A549 (cell line): Measurements from ENCODE around the gene SPDYE6. TPM values are rescaled to one million over a fixed set of nuclear protein-coding genes. Genes with fewer than 3 reads are reported as not detected.
"Not testable (repeated sequence)": the region's sequence is repeated elsewhere in the genome, so short reads cannot be mapped to it uniquely, and the experiment has no call there.

Experiments
- ATAC-seq, 2 experiments: fragments of 200-7000 bp in 1 of 2; fragments of >200 bp in 1 of 2; cut with Nextera tagmentation in 1 of 2; cut with Tn5 transposase in 1 of 2; 3 replicates each; pipeline versions ENCODE4 v1.8.0 to v1.9.1; 2018 to 2020; ENCODE audit warnings: mild to moderate bottlenecking in 1 of 2, moderate library complexity in 1 of 2
- CTCF ChIA-PET: fragments of 300-600 bp; sonication (Branson Sonifier 250); formaldehyde crosslinking; extraction: SDS; loops from one replicate; lab custom pipeline; 2021; ENCODE audit warnings: antibody characterized with exemption, inconsistent platforms; lab: Yijun Ruan, JAX
- POLR2A ChIA-PET: fragments of 350-600 bp; formaldehyde crosslinking; extraction: SDS; loops from one replicate; lab custom pipeline; 2021; ENCODE audit warnings: antibody characterized with exemption, inconsistent platforms; lab: Yijun Ruan, JAX
- DNase-seq, 2 experiments: peaks; one replicate each; pipeline versions ENCODE4 v3.0.0 to v3.0.0-alpha.2; 2011 to 2016; ENCODE audit warnings: low read depth in 1 of 2, low spot score in 1 of 2
- FAIRE-seq: peaks from 2 replicates; lab custom pipeline; 2011; peaks lifted over from hg19 to GRCh38; lab: Jason Lieb, UNC
- H3K27ac ChIP-seq, 2 experiments: fragments of >200 bp; sonication (Bioruptor Twin); formaldehyde crosslinking; 3 replicates each; pipeline ENCODE4 v1.5.1; 2016 to 2017
- H3K4me1 ChIP-seq: fragments of >200 bp; sonication (Bioruptor Twin); formaldehyde crosslinking; 3 replicates; pipeline ENCODE4 v1.6.1; 2016
- H3K4me2 ChIP-seq: fragments of >200 bp; sonication (Bioruptor Twin); formaldehyde crosslinking; 3 replicates; pipeline ENCODE4 v1.6.1; 2016
- H3K4me3 ChIP-seq: fragments of >200 bp; sonication (Bioruptor Twin); formaldehyde crosslinking; 3 replicates; pipeline ENCODE4 v1.5.1; 2016
- H3K9me3 ChIP-seq: fragments of >200 bp; sonication (Bioruptor Twin); formaldehyde crosslinking; 3 replicates; pipeline ENCODE4 v1.6.1; 2016
- ATOH8 ChIP-seq: fragments of 250-450 bp; sonication (Bioruptor Pico); IDR thresholded peaks from 2 replicates; pipeline ENCODE4 v1.5.0; 2020; ENCODE audit warnings: low read depth, mild to moderate bottlenecking, moderate library complexity
- BHLHE40 ChIP-seq: IDR thresholded peaks from 2 replicates; pipeline ENCODE4 v1.6.1; 2012; ENCODE audit warnings: low read depth, low read length, inconsistent platforms
- CHD4 ChIP-seq: fragments of 200-600 bp; sonication (generic); IDR thresholded peaks from 2 replicates; pipeline ENCODE4 v1.6.1; 2016; ENCODE audit warnings: antibody characterized with exemption, mild to moderate bottlenecking, borderline replicate concordance
- CTCF ChIP-seq: fragments of >200 bp; sonication (Bioruptor Twin); formaldehyde crosslinking; IDR thresholded peaks from 3 replicates; pipeline ENCODE4 v1.5.1; 2016
- JUN ChIP-seq, 2 experiments: fragments of >200 bp; sonication (Bioruptor Twin); formaldehyde crosslinking; IDR thresholded peaks; 2 replicates in 1 of 2; 3 replicates in 1 of 2; pipeline ENCODE4 v1.6.1; 2016 to 2017
- MAFK ChIP-seq: fragments of 450-650 bp; IDR thresholded peaks from 2 replicates; pipeline ENCODE4 v1.6.1; 2014; ENCODE audit not compliant: partially characterized antibody
- MAZ ChIP-seq: fragments of 150-350 bp; IDR thresholded peaks from 2 replicates; pipeline ENCODE4 v1.6.1; 2014; ENCODE audit warnings: antibody characterized with exemption, low read depth, low read length, borderline replicate concordance
- NFE2L2 ChIP-seq: fragments of 150-350 bp; conservative IDR thresholded peaks from 2 replicates; pipeline ENCODE4 v1.6.1; 2014; ENCODE audit warnings: low read length
- NPAS2 ChIP-seq: fragments of 250-450 bp; sonication (Bioruptor Pico); IDR thresholded peaks from 2 replicates; pipeline ENCODE4 v1.8.0; 2022; ENCODE audit warnings: mild to moderate bottlenecking, moderate library complexity, borderline replicate concordance
- POLR2A ChIP-seq: IDR thresholded peaks from 2 replicates; pipeline ENCODE4 v1.6.1; 2012; ENCODE audit warnings: mild to moderate bottlenecking, low read length
- RAD21 ChIP-seq, 2 experiments: fragments of >200 bp in 1 of 2; sonication (Bioruptor Twin) in 1 of 2; formaldehyde crosslinking in 1 of 2; IDR thresholded peaks in 1 of 2; conservative IDR thresholded peaks in 1 of 2; 2 replicates in 1 of 2; 3 replicates in 1 of 2; pipeline ENCODE4 v1.6.1; 2012 to 2018; ENCODE audit warnings: inconsistent platforms in 1 of 2
- REST ChIP-seq: fragments of 200-600 bp; sonication (generic); IDR thresholded peaks from 2 replicates; pipeline ENCODE4 v1.6.1; 2016; ENCODE audit warnings: antibody characterized with exemption, mild to moderate bottlenecking, moderate library complexity
- RNF2 ChIP-seq: fragments of 200-600 bp; sonication (generic); IDR thresholded peaks from 2 replicates; pipeline ENCODE4 v1.6.1; 2016; ENCODE audit warnings: low read depth, mild to moderate bottlenecking, antibody characterized with exemption, moderate library complexity, borderline replicate concordance
- TP53 ChIP-seq: fragments of 250-450 bp; sonication (Bioruptor Pico); IDR thresholded peaks from 2 replicates; pipeline ENCODE4 v1.5.0; 2021; ENCODE audit warnings: mild to moderate bottlenecking, moderate library complexity
- ZC3H11A ChIP-seq: fragments of 450-650 bp; IDR thresholded peaks from 2 replicates; pipeline ENCODE4 v1.6.1; 2014; ENCODE audit warnings: antibody characterized with exemption, mild to moderate bottlenecking
- WGBS: methylation state at CpG from one replicate; pipeline ENCODE4 v1.1.6; 2017; ENCODE audit errors: missing lambda C conversion rate; 5-methylcytosine and 5-hydroxymethylcytosine counted together
- polyA minus RNA-seq: library from RNA; depleted of rRNA, polyadenylated mRNA; stranded (reverse); fragments of >200 nt; gene quantifications from 2 replicates; pipeline ENCODE4 v1.2.3, GENCODE V29; 2011; rRNA and poly(A)+ RNA removed
- polyA plus RNA-seq, 4 experiments: library from polyadenylated mRNA; depleted of rRNA in 3 of 4; stranded (reverse); fragments of >200 nt; fragmentation: RNase III in 1 of 4; extraction: RNeasy Plus Mini Kit Qiagen cat#74134 plus additional on column Dnase treatment in 1 of 4; gene quantifications; 2 replicates in 3 of 4; 3 replicates in 1 of 4; pipeline ENCODE4 v1.2.3, GENCODE V29; 2011 to 2017

The SPDYE6 gene
- polyA plus RNA-seq (2011; rRNA removed) (not detected in 2 replicates), polyA plus RNA-seq (2017; fragmentation: RNase III; extraction: RNeasy Plus Mini Kit Qiagen cat#74134 plus additional on column Dnase treatment) (not detected in 3 replicates), polyA minus RNA-seq (not detected in 2 replicates)
- polyA plus RNA-seq (2012; cell fraction: cytosol; rRNA removed), result not detected in 2 replicates
- 0.02 TPM in 1 of 2 replicates, not detected in the other for polyA plus RNA-seq (2012; cell fraction: nucleus; rRNA removed)

GRCh38 chr7:102356344-102356743, at the start of gene SPDYE6:
Gene SPDYE6 (minus strand): TSS chr7:102356444. CDS start chr7:102356023, 421 bp downstream.
- H3K4me2 ChIP-seq, FAIRE-seq, ATAC-seq, H3K27ac ChIP-seq, H3K9me3 ChIP-seq, DNase-seq, H3K4me1 ChIP-seq, CTCF ChIA-PET, POLR2A ChIA-PET, H3K4me3 ChIP-seq: not testable (repeated sequence)
- WGBS, result no CpG with 5 or more reads among the region's 6 CpGs

GRCh38 chr7:102404862-102405188, 48.6 kb upstream of the SPDYE6 start:
- H3K9me3 ChIP-seq, FAIRE-seq, ATAC-seq, H3K4me2 ChIP-seq, DNase-seq, H3K4me3 ChIP-seq, H3K4me1 ChIP-seq, POLR2A ChIA-PET, H3K27ac ChIP-seq: not testable (repeated sequence)
- CTCF ChIA-PET, result interaction anchor here (0.6 to 4.5 kb wide), 19 partner anchors 8 to 132 kb away, joined by 3 to 41 read pairs (median 5); partner anchors contain the start of gene PRKRIP1
- WGBS, result 88% methylated on average over 5 of the region's 5 CpGs

GRCh38 chr7:102404005-102404861, 48.0 kb upstream of the SPDYE6 start:
- CTCF ChIA-PET, result interaction anchor here (0.6 to 4.5 kb wide), 21 partner anchors 9 to 131 kb away, joined by 3 to 41 read pairs (median 4); partner anchors contain the start of genes ORAI2 and PRKRIP1
- DNase-seq (peak; percentile 80 to 82), ATAC-seq (peak; percentile 98 to 99)
- no peak overlapping the region for H3K27ac ChIP-seq
- no peaks in the 10 kb centered on the region for H3K9me3 ChIP-seq
- WGBS, result 80% methylated on average over 15 of the region's 15 CpGs
- POLR2A ChIA-PET, result no interaction called here
- H3K4me2 ChIP-seq, result no peak overlapping the region
- no peak for TF ChIP-seq RNF2
- TF ChIP-seq RAD21 (conservative IDR thresholded peaks at IDR 0.05 in 1 of 2, IDR thresholded peaks at IDR 0.05 in 1 of 2), result peak; percentile 53 to 61; a peak in 3 of 5 replicates
- peak; percentile 51 for TF ChIP-seq CTCF
- TF ChIP-seq, all 56 proteins: peak for 2
- no peak overlapping the region for H3K4me3 ChIP-seq
- FAIRE-seq, result no peak
- H3K4me1 ChIP-seq, result no peaks in the 10 kb centered on the region

GRCh38 chr7:102403563-102403962, 47.3 kb upstream of the SPDYE6 start:
- DNase-seq, result no peak
- CTCF ChIA-PET, result interaction anchor here (0.8 to 4.5 kb wide), 7 partner anchors 9 to 85 kb away, joined by 3 to 41 read pairs (median 5); partner anchors contain the start of genes ORAI2 and PRKRIP1
- no peak for FAIRE-seq
- H3K4me3 ChIP-seq, result no peak overlapping the region
- H3K4me2 ChIP-seq, result no peak overlapping the region
- no peak for ATAC-seq
- no peak for TF ChIP-seq JUN (IDR thresholded peaks at IDR 0.05)
- TF ChIP-seq BHLHE40, result no peak
- no peak for TF ChIP-seq CHD4
- no peak for TF ChIP-seq ZC3H11A
- no peak for TF ChIP-seq ATOH8 (CRISPR knock-in tag)
- TF ChIP-seq RAD21 (conservative IDR thresholded peaks at IDR 0.05 in 1 of 2, IDR thresholded peaks at IDR 0.05 in 1 of 2), result no peak
- no peak for TF ChIP-seq POLR2A
- TF ChIP-seq NPAS2 (CRISPR knock-in tag), result no peak
- TF ChIP-seq MAZ, result no peak
- TF ChIP-seq REST, result no peak
- TF ChIP-seq NFE2L2, result no peak
- TF ChIP-seq MAFK, result no peak
- no peak for TF ChIP-seq TP53 (CRISPR knock-in tag)
- TF ChIP-seq CTCF, result no peak
- H3K27ac ChIP-seq, result no peak overlapping the region
- no peaks in the 10 kb centered on the region for H3K9me3 ChIP-seq
- POLR2A ChIA-PET, result no interaction called here
- WGBS, result 94% methylated on average over 3 of the region's 3 CpGs
- H3K4me1 ChIP-seq, result no peaks in the 10 kb centered on the region
